A204.1 (cell line): ENCODE measurements around the gene SURF1.
"Not testable (repeated sequence)": the region's sequence is repeated elsewhere in the genome, so short reads cannot be mapped to it uniquely, and the experiment has no call there.

ENCODE experiments used
- FAIRE-seq: peaks from 2 replicates; lab custom pipeline; 2012; peaks lifted over from hg19 to GRCh38; lab: Jason Lieb, UNC

SURF1 gene

GRCh38 chr9:133356391-133357091 is at the start of gene SURF1, which contains the start of gene SURF2:
Gene SURF1, minus strand, starts transcription at chr9:133356487. Its CDS starts 34 bp downstream, at chr9:133356453.
Gene SURF2, plus strand, starts transcription at chr9:133356550. Its CDS starts 43 bp downstream, at chr9:133356593.
- no peak for FAIRE-seq

DNA sequence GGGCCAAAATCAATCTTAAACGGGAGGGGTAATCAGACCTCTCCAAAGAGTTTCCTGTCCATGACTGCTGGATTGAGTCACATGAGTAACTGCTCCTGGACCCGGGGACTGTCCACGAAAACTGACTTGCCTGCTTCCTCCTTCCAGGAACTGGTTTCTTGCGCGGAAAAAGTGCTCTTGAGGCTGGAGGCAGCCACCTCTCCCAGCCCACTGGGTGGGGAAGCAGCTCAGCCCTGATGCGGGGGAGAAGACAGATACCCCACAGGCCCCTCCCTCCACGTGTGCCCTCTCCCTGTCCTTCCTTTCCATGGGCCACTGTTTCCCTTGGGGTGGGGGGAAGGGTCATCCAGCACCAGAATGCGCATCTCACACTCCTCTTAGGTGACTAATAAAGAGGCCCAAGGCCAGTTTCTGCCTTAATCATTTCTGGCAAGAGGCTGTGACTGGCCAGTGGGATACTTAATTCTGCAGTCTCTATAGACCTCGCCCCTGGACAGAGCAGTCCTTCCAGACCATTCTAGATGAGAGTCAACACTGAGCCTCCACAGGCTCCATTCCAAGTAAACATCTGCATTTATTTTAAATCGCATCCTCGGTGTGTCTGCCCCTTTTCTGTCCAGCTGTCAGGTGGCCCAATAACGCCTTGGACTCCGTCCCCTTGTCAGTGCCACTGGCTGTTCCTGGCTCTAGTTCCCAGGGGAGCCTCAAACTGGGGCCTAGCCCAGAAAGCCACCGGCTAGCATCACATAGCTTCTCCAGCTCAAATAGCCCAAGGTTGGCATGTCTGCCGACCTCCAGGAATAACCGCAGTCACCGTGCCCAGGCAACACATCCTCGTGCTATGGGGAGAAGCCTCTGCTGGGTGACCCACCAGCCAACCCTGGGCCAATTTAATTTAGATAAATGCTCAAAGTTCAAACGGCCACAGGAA is 49.5 kb upstream of the SURF1 start:
- no peak for FAIRE-seq

GRCh38 chr9:133404454-133405002 is 48.2 kb upstream of the SURF1 start:
- FAIRE-seq, result no peak

DNA sequence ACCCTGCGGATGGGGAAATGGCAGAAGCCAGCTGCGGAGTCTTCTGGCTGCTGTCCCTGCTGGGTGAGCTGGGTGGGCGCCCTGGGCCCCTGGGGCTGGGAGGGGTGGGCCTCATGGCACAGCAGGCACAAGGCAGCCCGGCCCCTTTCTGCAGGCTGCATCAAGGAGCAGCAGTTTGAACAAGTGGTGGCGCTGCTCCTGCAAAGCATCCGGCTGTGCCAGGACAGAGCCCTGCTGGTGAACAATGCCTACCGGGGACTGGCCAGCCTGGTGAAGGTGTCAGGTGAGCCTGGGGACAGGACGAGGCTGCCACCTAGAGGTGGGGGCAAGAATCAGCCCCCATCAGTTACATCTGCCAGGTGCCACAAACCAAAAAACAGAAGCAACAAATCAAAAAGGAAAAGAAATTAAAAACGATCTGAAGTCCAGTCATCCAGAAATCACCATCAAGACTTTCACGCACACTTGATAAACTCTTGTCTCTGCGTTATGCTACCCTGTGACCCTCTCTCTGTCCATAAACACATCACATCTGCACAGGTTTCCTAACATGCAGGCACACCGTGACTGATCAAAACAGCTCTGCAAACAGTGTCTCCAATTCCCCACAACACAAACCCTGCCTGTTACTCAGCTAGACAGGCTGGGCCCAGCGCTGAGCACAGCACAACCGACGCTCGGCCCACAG is 47.6 kb upstream of the SURF1 start:
- FAIRE-seq, result no peak

DNA sequence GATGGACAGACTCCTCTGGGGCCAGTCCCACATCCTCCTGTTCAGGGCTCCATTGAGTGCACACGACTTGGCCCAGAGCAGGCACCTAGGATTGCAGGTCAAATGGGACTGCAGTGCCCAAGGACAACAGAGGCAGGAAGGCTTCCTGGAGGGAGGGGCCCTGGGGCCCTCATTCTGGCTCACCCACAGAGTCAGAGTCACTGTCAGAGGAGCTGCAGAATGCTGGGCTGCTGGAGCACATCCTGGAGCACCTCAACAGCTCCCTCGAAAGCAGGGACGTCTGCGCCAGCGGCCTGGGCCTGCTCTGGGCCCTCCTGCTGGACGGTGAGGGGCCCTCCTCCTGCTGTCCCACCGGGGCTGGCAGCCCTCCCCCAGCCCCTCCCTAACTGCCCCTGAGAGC is 46.4 kb upstream of the SURF1 start:
- no peak for FAIRE-seq

DNA sequence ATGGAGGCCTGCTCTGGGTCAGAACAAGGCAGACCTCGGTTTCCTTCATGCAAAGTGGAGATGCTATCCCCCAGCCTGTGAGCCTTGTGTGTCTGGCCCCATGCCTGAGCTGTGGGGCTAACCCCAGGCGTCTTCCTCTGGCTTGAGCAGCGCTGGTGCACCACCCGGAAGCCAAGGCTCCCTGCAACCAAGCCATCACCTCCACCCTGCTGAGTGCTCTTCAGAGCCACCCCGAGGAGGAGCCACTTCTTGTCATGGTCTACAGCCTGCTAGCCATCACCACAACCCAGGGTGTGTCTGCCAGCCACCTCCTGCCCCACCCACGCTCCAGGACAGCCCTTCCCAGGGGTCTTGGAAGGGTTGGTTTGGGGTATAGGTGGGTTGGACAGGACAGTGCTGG is 45.3 kb upstream of the SURF1 start:
- no peak for FAIRE-seq

DNA sequence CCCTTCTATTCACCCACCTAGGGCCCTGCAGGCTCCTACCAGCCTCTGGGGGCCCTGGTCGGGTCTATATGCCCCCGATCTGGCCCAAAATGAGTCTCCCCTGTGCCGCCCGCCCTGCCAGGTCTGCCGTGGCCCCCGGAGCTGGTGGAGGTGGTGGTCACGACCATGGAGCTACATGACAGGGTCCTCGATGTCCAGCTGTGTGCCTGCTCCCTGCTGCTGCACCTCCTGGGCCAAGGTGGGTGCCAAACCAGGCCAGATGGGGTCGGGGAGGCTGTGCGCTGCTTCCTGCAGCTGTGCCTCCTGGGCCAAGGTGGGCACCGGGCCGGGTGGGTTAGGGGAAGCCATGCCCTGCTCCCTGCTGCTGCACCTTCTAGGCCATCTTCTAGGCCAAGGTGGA is 44.0 kb upstream of the SURF1 start:
- FAIRE-seq, result no peak

GRCh38 chr9:133397895-133398294 is 41.6 kb upstream of the SURF1 start:
- no peak for FAIRE-seq

DNA sequence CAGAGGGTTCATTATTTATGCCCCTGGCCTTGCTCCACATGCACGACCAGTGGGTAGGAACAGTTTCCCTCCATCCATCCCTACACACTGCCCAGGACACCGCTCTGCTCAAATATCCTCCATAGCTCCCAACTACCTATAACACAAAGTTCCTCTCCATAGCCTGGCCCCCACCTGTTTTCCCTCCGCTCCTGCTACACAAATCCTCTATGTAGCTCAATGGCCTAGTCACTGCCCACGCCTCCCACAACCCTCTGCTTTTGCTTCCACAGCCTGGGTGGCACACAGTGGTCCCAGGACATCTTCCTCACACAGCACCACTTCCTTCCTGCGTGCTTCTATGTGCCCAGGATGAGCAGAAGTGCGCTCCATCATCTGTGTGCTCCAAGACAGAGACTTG is 41.1 kb upstream of the SURF1 start:
- FAIRE-seq, result no peak

DNA sequence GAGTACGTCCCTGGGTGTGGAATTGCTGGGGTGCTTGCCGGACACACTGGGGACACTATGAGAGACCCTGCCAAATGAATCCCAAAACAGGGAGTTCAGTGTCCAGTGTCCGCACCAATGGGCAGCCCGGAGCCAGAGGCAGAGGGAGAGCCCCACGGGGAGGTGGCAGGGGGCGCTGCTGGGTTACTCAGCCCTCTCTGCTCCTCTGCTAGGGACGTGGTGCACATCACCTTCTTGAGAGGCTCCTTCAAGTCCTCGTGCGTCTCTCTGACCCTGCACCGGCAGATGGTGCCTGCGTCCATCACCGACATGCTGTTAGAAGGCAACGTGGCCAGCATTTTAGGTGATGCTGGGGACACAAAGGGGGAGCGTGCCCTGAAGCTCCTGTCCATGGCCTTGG is 40.7 kb upstream of the SURF1 start:
- FAIRE-seq, result no peak

DNA sequence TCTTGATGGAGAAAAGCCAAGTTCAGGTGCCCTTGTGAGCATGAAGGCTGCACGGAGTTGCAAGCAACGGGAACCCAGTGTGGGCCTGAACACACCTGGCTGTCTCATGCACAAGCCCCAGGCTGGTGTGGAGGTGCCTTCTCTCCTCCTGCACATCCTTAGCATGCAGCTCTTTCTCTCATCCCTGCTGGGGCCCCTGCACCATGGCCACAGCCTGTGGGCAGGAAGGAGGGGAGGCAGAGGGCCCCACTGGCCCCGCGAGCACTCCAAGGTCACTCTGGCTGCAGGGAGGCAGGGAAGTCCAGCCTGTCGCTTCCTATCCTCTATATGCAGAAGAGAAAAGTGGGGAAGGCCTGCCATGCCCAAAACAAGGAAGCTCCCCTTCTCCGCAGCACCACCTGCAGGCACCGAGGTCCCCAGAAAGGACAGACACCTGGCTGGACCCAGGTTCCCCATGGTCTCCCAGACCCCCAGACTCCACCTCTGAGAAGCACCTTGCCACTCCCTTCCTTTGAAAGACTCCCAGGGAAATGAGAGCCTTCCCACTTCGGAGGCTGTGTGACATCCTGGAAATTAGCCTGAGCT is 38.5 kb upstream of the SURF1 start:
- FAIRE-seq, result no peak

DNA sequence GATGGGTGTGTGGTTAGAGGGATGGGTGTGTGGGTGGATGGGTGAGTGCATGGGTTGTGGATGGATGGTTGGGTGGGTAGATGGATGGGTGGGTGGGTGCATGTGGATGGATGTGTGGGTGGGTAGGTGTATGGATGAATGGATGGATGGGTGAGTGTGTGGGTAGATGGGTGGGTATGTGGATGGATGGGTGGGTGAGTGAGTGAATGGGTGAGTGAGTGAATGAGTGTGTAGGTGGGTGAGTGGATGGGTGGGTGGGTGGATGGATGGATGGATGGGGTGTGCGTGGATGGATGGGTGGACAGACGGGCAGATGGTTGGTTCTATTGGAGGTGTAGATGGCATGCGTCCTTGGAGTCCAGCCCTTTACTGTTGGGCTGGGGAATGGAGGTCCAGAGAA is 37.1 kb upstream of the SURF1 start:
- FAIRE-seq, result no peak

DNA sequence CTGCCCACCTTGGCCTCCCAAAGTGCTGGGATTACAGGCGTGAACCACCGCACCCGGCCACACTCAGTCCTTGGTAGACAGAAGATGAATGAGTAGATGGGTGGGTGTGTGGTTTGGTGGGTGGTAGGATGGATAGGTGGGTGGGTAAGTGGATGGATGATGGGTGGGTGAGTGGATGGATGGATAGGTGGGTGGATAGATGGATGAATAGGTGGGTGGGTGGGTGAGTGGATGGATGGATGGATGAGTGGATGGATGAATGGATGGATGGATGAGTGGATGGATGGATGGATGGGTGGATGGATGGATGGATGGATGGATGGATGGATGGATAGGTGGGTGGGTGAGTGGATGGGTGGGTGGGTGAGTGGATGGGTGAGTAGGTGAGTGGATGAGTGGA is 36.0 kb upstream of the SURF1 start:
- FAIRE-seq, result not testable (repeated sequence)

- FAIRE-seq, result not testable (repeated sequence)
Observed at GRCh38 chr9:133391449-133391848, 35.2 kb upstream of the SURF1 start.

DNA sequence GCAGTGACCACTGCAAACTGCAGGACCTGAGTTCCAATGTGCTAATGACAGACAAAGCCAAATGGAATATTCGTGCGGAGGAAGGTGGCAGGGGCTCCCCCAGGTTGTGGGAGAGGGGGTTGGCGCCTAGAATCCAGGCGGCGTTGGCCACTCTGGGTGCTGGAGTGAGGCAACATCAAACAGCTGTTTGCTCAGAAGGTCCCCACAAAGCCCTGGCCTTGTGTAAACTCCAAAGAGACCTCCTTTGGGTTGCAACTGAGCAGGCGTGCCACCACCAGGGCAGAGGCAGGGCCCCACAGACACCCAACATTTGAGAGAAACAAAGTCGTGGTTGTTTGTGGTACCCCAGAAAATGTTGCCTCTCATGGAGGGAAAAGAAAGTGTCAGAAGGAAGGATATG is 34.4 kb upstream of the SURF1 start:
- FAIRE-seq, result no peak

DNA sequence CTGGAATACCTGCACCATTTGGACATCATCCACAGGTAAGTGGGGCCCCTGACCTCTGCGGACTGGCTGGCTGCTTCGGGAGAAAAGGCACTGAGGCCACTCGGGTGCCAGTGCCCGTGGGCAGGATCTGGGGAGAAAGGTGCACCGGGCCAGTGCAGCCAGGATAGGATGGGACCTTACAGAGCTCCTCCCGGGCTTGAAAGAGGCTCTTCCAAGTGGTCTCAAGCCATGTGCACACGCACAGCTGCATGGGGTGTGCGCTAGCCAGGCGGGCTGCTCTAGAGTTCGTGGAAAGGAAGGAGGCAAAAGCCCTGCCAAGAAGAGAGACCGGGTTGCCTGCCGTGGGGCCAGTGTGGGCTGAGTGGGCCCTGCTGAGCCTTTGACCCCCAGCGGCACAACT is 33.3 kb upstream of the SURF1 start:
- FAIRE-seq, result no peak

GRCh38 chr9:133389025-133389557 is 32.8 kb upstream of the SURF1 start:
- FAIRE-seq, result no peak

DNA sequence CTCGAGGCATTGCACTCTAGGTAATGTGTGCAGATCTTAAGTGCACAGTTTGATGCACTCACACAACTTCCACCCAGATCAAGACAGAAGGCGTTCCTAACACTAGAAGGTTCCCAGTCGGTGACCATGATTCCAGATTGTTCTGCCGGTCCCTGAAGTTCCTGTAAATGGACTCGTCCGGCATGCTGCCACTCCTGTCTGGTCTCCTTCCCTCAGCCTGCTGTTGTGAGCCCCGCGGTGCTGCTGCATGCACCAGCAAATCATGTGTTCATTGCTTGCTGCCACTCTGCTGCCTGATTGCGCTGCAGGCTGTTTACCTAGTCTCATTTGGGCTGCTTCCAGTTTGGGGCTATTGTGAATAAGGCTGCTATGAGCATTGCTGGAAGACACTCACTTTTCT is 31.4 kb upstream of the SURF1 start:
- FAIRE-seq, result no peak

DNA sequence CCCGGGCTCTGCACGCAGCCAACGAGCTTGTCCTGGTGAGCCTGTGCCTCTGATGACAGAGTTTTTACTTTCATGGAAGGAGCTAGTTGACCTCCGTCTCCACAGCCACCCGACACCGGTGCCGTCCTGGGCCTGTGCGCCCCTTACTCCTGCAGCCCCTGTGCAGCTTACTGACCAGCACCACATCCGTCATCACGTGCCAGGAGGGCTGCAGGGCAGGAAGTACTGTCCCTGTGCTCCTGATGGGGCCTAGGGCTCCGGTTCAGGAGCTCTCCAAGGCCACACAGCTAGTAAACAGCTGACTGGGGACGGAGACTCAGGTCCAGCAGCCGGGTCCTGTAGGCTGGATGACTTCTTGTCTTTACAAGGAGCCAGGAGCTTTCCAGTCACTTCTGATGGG is 30.1 kb upstream of the SURF1 start:
- no peak for FAIRE-seq

GRCh38 chr9:133385452-133385851 is 29.2 kb upstream of the SURF1 start:
- no peak for FAIRE-seq

- FAIRE-seq, result no peak
Observed at GRCh38 chr9:133384736-133385321, 28.5 kb upstream of the SURF1 start.

GRCh38 chr9:133383438-133383837 is 27.2 kb upstream of the SURF1 start:
- no peak for FAIRE-seq
